Measurements from ENCODE around the gene PKP4. TPM values are rescaled to one million over a fixed set of nuclear protein-coding genes. Genes with fewer than 3 reads are reported as not detected.
A peak's percentile ranks its signal among the peaks of the same experiment; 100 is the strongest.
"Not testable (repeated sequence)": the region's sequence is repeated elsewhere in the genome, so short reads cannot be mapped to it uniquely, and the experiment has no call there.

The PKP4 gene, protein sequence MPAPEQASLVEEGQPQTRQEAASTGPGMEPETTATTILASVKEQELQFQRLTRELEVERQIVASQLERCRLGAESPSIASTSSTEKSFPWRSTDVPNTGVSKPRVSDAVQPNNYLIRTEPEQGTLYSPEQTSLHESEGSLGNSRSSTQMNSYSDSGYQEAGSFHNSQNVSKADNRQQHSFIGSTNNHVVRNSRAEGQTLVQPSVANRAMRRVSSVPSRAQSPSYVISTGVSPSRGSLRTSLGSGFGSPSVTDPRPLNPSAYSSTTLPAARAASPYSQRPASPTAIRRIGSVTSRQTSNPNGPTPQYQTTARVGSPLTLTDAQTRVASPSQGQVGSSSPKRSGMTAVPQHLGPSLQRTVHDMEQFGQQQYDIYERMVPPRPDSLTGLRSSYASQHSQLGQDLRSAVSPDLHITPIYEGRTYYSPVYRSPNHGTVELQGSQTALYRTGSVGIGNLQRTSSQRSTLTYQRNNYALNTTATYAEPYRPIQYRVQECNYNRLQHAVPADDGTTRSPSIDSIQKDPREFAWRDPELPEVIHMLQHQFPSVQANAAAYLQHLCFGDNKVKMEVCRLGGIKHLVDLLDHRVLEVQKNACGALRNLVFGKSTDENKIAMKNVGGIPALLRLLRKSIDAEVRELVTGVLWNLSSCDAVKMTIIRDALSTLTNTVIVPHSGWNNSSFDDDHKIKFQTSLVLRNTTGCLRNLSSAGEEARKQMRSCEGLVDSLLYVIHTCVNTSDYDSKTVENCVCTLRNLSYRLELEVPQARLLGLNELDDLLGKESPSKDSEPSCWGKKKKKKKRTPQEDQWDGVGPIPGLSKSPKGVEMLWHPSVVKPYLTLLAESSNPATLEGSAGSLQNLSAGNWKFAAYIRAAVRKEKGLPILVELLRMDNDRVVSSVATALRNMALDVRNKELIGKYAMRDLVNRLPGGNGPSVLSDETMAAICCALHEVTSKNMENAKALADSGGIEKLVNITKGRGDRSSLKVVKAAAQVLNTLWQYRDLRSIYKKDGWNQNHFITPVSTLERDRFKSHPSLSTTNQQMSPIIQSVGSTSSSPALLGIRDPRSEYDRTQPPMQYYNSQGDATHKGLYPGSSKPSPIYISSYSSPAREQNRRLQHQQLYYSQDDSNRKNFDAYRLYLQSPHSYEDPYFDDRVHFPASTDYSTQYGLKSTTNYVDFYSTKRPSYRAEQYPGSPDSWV
- total RNA-seq, result 63.7 and 98.2 TPM in 2 replicates

DNA sequence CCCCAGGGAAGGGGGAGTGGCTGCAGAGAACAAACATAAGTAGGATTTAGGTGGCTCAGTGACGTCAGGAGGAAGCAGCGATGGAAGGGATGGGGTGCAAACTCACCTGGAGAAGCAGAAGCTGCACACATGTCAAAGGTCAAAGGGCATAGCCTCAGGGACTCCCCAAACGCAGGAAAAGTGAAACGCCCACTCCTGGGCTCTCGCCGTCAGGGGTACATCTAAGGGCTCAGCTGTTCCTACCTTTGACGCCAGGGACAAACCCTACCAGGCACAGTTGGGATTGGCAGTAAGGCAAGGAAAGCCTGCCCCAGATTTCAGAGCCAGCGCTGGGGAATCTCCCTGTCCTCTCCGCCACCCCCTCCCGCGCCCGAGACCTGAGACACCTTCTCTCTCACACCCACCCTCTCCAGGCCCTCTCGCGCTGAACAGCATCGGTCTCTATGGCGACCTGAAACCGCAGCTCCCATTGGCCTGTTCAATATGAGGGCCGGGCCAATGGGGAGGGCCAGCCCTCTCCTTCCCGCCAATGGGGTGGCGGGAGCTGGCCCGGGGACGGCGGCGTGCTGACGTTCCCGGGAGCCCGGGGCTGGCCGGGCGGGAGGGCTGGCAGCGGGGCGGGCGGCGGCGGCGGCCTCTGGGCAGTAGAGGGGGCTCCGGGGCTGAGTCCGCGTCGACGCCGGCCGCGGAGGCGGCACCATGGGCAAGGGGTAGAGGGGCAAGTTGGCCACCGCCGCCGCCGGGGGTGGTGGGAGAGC is at the start of gene PKP4, which contains the start of gene CCDC148:
Gene PKP4, plus strand, starts transcription at position 644 of the 758 bp plus-strand sequence. CDS start 76,233 bp downstream, outside the sequence.
Gene CCDC148, minus strand, starts transcription at position 445 of the 758 bp plus-strand sequence. Its CDS starts 314 bp downstream, at position 131.
- peak; percentile 94 for DNase-seq

DNA sequence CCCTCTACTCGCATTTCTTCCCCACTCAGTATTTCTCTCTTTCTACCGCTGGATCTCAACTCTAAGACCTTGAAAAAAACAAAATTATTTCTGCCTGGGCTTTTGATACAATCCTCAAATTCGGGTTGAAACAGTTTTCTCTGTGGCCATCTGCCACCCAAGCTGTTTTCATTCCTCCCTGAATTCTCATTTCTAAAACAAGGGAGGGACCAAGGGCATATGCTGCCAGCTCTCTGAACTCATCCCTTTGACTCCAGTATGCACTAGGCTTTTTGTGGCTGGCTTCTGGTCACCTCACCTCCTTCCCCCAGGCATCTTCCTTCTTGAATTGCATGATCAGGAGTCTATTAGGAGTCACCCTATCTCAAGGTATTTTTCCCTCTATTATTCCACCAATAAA is 49.7 kb upstream of the PKP4 start:
- no peak for DNase-seq

DNA sequence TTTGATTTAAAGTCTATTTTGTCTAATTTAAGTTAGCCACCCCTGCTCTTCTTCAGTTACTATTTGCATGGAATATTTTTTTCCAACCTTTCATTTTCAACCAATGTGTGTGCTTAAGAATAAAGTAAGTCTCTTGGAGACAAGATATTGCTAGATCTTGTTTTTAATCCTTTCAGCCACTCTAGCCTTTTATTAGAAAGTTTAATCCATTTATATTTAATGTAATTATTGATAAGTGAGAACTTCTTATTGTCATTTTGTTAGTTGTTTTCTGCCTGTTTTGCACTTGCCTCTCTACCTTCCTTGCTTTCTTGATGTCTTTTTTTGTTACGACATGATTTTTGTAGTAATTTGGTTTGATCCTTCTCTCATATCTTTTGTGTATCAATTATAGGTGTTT is 46.6 kb upstream of the PKP4 start:
- no peak for DNase-seq

DNA sequence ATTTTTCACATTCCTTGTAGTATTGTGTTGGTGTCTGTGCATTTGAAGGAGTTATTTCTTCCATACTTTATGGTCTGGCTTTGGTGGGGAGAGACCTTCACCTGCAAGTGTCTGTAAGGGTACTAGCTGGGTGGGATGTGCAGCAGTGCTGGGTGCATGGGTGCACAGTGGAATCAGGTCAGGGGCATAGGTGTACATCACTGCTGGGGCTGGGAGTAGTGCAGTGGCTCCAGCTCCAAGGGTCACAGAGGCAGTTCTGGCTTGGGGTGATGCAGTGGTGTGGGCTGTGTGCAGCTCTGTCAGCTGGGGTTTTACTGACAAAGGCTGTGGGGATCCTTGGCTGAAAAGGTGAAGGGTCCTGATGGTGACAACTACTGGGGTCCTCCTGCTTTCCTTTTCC is 45.0 kb upstream of the PKP4 start:
- no peak for DNase-seq

DNA sequence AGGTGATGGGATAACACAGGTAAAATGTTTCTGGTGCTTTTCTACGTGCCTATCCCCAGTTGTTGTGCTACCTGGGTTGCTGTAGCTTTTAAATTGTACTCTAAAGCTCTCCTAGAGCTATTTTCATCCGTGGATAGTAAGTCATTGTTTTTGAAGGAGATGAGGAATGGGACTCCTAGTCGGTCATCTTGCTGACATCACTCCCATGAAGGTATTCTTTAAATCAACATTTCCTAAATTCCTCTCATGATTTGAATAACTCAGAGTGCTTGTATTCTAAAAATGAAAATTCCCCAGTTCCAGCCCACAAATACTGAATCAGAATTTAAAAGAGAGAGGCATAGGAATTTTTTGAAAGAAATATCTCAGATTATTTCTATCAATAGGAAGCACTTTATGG is 44.5 kb upstream of the PKP4 start:
- DNase-seq, result no peak

DNA sequence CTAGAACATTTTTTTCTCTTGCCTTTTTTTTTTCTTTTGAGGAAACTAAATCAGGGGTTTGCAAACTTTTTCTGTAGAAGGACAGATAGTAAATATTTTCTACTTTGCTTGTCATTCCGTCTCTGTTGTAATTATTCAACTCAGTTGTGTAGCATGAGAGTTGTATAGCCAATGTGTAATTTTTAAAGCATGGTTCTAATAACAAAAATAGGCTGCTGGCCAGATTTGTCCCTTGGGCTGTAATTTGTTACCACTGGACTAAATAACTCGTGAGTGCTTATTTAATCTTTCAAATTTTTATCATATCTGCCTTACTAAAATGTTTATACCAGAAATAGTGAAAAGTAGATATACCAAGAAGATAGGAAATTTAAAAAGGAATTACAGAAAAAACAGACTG is 43.2 kb upstream of the PKP4 start:
- no peak for DNase-seq

DNA sequence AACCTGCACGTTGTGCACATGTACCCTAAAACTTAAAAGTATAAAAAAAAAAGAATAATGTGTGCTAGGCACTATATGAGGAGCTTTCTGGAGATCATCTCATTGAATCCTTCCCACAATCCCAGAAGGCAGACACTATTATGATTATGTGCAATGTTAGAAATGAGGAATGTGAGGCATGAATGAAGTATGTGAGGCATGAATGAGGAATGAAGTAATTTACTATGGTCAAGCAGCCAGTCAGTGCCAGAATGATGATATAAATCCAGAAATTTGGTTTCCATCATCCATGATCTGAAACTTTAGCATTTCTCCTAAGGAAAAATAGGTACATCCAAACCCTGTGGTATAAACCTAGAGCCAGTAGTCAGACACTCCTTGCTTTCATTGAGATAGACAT is 42.2 kb upstream of the PKP4 start:
- no peak for DNase-seq

DNA sequence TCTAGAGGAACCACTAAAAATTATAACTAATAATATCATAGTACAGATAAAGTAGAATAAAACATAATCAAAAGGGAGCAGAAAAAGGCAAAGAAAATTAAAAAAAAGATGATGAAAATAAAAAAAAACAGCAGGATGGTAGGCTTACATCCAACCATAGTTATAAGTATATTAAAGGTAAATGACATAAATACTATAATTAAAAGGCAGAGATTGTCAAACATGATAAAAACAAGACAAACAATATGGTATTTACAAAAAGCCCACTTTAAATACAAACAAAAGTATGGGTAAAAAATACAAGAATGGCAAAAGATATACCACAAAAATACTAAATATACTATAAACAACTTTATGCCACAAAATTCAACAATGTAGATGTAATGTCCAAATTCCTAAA is 24.6 kb upstream of the PKP4 start:
- no peak for DNase-seq

DNA sequence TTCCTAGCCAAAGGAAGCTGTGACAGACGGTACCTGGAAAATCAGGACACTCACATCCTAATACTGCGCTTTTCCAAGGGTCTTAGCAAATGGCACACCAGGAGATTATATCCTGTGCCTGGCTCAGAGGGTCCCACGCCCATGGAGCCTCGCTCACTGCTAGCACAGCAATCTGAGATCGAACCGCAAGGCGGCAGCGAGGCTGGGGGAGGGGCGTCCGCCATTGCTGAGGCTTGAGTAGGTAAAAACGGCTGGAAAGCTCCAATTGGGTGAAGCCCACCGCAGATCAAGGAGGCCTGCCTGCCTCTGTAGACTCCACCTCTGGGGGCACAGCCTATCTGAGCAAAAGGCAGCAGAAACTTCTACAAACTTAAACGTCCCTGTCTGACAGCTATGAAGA is 23.0 kb upstream of the PKP4 start:
- not testable (repeated sequence) for DNase-seq

DNA sequence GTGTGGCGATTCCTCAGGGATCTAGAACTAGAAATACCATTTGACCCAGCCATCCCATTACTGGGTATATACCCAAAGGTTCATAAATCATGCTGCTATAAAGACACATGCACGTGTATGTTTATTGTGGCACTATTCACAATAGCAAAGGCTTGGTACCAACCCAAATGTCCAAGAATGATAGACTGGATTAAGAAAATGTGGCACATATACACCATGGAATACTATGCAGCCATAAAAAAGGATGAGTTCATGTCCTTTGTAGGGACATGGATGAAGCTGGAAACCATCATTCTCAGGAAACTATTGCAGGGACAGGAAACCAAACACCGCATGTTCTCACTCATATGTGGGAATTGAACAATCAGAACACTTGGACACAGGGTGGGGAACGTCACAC is 17.7 kb upstream of the PKP4 start:
- DNase-seq, result not testable (repeated sequence)

DNA sequence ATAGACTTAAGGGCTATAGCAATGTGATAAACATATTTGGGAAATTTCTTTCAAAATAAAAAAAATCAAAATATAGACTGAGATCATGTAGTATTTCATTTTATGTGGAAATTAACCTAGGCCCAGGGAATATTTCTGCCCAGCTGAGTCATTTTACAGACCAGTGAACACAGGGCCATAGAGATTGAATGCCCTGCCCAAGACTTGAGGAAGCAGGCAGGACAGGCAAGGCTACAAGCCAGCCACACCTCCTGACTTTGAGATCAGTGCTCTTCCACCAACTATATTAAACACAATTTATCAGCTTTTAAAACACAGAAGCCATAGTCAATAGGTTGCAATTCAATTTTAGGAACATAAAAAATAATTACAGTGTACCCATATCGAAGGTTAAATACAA is 13.1 kb upstream of the PKP4 start:
- no peak for DNase-seq

DNA sequence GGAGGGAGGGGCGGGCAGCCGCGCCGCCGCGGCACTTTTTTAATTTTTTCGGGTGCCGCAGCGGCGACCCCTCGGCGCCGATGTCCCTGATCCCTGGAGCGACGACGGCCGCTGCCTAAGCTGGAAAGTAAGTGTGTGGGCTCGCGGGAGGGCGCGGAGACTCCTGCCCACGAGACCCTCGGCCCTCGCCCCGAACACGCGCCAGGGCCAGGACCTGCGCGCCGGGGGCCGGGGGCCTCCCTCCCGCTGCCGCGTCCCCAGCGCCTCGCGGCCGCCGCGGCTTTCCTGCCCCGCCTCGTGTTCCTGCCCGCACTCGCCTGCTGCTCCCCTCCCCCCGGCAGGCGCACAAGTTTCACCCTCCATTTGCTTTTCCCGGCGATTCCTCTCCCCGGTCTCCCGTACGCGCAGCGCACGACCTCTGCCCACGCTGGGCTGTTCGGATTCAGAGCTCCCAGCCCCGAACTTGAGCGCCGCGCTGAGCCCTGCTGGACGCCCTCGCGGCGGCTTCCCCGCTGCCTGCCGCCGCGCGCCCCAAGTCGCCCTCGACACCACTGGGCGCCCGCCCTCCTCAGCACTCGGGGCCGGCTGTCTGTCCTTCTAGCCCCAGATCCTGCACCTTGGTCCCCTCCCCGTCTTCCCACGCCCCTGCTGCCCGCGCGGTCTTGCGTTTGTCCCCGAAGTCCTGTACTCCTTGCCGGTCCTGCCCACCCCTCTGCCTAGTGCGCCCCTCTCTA is 507 bp downstream of the PKP4 start:
- peak; percentile 73 for DNase-seq

DNA sequence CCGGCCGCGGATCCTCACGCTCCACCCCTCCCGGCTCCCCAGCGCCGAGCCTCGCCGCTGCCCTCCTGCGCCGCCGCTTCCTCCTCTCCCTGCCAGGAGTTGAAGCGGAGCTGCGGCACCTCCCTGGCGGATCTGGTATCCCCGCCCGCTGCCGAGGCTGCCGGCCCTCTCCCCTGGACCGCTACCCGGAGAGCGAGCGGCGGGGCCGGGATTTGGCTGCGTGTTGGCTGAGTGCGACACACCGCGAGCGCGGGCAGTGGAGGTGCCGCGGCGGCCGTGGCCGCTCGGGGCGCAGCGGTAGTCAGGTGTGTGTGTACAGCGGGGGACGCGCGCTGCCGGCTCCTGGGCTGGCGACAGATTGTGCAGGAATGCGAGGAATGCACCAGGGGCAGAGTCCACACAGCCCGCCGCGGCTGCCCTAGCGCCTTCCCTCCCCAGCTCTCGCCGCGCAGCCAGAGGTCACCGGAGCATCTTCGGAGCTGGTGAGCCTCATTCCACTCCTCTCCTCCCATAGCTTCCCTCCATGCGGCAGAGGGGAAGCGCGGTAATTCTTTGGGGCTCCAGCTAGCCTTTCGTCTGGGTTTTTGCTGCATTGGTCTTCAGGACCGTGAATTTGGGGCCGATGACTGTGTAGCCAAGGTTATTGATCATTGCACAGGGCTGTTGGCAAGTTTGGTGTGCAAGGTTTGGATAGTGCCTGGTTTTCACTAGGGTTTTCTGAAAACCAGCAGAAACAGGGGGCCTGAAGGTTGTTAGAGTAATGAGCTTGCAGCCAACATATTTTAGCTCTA is 1.3 kb downstream of the PKP4 start:
- peak; percentile 82 for DNase-seq

DNA sequence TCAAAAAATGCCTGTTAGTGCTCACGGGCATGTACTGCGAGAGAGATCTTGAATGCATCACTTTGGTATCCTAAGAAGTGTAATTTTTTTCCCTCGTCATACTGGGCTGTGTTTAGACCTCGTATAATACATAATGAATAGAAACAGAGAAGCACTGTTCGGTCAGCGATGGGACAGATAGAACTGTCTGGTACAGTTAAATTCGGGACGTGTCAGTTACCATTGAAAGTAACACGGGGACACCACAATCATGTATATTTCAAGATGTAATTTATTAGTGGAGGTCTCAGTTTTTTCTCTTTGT is 1.8 kb downstream of the PKP4 start:
- DNase-seq, result no peak

DNA sequence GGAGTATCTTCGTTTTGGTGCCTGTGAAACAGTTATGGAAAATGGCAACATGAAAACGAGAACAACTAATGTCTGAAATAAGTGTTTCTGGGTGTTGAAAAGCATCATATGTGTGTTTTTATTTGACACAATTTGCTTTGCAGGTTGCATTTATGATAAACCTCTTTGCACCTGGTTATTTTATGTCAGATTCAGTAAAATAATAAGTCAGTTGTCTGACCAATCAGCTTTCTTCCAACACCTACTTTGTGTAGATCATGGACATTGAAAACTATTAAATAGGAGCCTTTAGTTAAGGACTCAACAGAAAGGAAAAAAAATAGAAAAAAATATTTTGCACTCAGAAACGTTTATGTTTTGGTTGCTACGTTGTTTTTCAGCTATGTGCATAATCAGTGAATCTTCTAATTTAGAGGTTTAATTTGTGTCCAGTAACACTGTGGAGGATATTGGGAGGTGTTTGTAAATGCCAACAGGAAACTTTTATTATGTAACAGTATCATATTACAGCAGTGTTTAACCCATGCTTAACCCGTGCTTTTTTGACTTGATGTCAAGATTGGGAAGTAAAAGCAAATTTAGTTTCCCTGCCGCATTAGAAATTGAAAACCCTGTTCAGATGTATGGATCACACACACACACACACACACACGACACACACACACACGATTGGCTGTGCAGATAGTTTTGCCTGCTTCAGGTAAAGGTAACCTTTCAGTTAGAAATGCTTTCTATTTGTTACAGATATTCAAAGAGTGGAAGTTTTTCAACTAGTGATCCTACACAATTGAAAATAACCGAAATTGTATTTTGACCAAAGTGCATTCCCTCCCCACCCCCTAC is 2.6 kb downstream of the PKP4 start:
- DNase-seq, result peak; percentile 22

DNA sequence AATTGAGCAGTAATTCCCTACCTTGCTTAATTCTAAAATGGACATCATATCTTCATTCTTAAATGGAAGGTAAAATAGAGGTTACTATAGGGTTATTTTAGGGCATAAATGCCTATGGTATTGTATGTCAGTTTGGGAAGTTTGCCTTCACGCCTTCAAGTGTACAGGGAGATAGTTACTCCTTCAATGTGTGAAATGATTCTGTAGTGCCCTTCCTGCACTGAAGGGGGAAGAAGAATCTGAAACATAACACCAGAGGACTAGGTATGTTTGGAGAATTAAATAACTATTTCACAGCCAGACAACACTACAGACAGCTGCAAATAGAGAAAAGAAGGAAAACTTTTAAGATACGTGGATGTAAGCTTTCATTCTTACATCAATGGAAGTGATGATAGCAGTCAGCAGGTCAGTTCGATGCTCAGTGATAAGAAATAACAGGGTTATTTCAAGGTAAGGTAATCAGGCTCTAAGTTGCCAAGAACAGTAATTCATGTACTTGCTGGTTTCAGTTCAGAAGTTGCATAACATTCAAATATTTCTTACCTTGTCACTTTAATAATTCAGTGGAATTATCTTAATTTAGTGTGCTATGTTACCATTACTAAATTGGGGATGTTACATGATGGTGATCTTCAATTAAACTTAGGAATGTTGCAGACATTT is 4.0 kb downstream of the PKP4 start:
- peak; percentile 43 for DNase-seq

DNA sequence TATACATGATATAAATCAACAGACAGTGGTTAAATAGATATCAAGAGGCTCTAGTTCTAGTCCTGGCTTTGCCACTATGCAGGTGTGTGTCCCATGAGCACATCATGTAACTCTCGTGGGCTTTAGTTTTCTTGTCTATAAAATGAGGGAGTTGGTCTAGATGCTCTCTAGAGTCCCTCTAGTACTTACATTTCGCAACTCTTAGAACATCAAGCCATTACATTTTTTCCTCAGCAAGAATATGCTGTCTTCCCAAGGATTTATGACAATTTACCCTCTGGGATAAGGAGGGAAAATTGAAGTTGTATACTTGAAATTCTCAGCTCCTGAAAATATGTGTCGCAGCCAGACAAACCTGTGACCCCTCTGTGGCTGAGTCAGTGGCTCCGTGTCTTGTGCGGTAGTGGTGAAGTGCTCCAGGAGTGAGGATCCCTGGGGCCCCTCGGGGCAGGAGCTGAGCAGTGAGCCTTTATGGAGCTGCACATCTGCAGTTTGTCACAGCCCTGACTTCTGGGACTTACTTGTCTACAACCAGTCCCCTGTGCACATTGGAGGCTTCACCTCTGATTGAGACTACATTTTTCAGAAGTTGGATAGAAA is 6.8 kb downstream of the PKP4 start:
- no peak for DNase-seq

DNA sequence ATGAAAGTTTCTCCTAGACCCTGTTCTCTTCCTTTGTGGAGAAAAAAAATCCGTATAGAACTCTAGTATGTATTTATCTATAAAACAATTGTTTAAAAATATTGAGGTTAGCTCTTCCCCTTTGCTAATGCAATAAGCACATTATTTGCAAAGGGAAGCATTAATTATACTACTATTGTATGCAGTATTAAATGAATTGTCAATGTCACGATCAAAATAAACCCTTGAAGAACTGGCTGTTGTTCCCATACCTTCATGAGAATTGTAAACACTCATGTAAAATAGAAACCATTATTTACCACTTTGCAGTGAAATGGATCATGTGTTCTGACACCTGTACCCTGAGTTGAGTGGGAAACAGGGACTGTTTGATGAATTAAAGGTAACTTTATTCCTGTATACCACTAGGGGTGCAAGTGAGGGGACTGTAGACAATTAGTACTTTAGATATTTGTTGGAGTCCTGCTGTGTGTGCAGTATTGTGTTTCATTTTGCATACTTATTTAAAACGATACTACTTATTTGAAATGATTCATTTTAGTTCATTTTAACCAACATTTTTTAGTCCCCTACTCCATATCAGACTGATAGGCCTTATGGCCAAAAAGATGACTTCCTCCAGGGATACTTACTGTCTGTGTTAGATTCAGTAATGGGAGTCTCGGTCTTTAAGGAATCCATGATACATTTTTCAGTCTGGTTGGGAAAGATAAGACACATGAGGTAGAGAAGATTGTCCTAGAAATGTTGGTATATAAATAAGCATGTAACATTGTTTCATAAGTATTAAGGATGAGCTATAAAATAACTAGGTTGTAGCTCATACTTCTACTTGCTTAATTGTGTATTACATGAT is 7.9 kb downstream of the PKP4 start:
- peak; percentile 37 for DNase-seq
